Measurements from ENCODE around the gene C1QTNF6. TPM values are rescaled to one million over a fixed set of nuclear protein-coding genes. Genes with fewer than 3 reads are reported as not detected.

Gene C1QTNF6
- total and polyA plus RNA-seq, 4 experiments from 2014 or later = 0.49 to 24.8 (median 12.0) TPM

DNA sequence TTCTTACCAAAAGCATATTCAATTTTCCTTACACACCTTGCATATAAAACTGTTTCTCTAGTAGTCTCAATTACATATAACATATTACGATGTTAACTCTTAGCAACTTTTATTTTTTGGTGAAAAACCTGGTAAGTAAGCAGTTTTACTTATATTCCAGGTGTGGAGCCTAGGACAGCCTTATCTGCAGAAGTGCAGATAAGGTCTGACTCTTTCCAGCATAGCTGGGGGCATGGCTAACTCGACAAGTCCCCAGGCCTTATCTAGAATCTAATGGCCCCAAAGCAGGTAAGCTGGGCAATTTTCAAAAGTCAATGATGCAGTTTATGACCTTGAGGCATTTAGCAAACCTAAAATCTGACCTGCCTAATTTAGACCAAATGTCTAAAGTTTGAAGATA, 4.2 kb upstream of the C1QTNF6 start:
- intact Hi-C loops (cut with micrococcal nuclease) = loop anchor here (10.0 kb wide), 1 partner anchor 337 kb away; no protein-coding TSS in a partner anchor
- Histone ChIP-seq H3K27ac (ENCODE audit: low read depth, low read length) (no peak overlapping the region), H3K27me3 (ENCODE audit: insufficient read depth, low read length) (no peaks in the 10 kb centered on the region), H3K4me3 (ENCODE audit: low read length in 2 of 2) (no peak overlapping the region), H3K36me3 (ENCODE audit: insufficient read depth, low read length) (no peaks in the 10 kb centered on the region), H3K4me1 (ENCODE audit: insufficient read depth, low read length) (peaks cover 53% of the 10 kb centered on the region), H3K9me3 (ENCODE audit: control insufficient read depth in 1 of 2, low read length in 2 of 2) (no peaks in the 10 kb centered on the region)
- Mint-ChIP-seq H3K4me3 (no peak overlapping the region), H3K27me3 (no peaks in the 10 kb centered on the region), H3K9me3 (no peaks in the 10 kb centered on the region), H3K4me1 (peaks cover 14 to 55% (median 33%) of the 10 kb centered on the region in 4 donors), H3K27ac (peak overlapping the region in 1 of 7 donors; percentile 42), H3K36me3 (no peaks in the 10 kb centered on the region)
- ChIA-PET POLR2A (ENCODE audit: partially characterized antibody) (interaction anchor here (0.8 to 3.6 kb wide), 6 partner anchors 8 to 50 kb away, joined by 3 to 18 read pairs (median 7); partner anchors contain the start of gene IL2RB), CTCF (ENCODE audit: partially characterized antibody) (interaction anchor here (1.3 to 2.2 kb wide), 5 partner anchors 25 to 114 kb away, joined by 3 to 8 read pairs (median 5); no protein-coding TSS in a partner anchor)
- DNase-seq = no peak

DNA sequence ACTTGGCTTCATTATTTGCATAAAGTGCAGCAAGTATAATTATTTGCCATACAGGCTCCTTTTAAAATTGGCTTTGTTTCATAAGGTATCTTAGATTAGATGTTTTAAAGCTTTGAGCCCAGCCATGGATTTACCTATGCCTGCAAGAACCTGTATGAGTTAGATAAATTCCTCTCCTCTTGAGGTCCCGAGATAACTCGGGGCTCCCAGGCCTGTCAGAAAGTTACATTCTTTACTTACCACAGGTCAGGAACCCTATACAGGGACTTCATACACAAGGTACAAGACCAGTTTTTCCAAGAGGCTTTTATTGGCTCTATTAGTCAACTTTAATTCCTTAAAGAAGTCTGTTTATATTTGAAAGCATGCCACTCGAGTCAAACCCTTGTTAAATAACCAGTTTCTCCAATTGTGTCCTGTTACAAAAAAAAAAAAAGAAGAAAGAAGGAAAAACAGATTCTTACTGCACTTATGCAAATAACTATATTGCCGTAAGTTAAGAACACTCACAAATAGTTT, 2.3 kb upstream of the C1QTNF6 start:
- no peaks in the 10 kb centered on the region for H3K27me3 ChIP-seq (ENCODE audit: insufficient read depth, low read length)
- no peaks in the 10 kb centered on the region for H3K27me3 Mint-ChIP-seq
- H3K4me1 ChIP-seq (ENCODE audit: insufficient read depth, low read length) = peaks cover 64% of the 10 kb centered on the region
- intact Hi-C loops (cut with micrococcal nuclease) = loop anchor here (10.0 kb wide), 1 partner anchor 336 kb away; no protein-coding TSS in a partner anchor
- H3K36me3 Mint-ChIP-seq = no peaks in the 10 kb centered on the region
- H3K4me3 Mint-ChIP-seq = no peak overlapping the region
- no peaks in the 10 kb centered on the region for H3K9me3 Mint-ChIP-seq
- H3K27ac Mint-ChIP-seq = no peak overlapping the region
- no peak overlapping the region for H3K27ac ChIP-seq (ENCODE audit: low read depth, low read length)
- DNase-seq = no peak
- H3K4me3 ChIP-seq (ENCODE audit: low read length in 2 of 2) = no peak overlapping the region
- H3K9me3 ChIP-seq (ENCODE audit: control insufficient read depth in 1 of 2, low read length in 2 of 2) = no peaks in the 10 kb centered on the region
- H3K4me1 Mint-ChIP-seq = peaks cover 27 to 68% (median 44%) of the 10 kb centered on the region in 4 donors
- no peaks in the 10 kb centered on the region for H3K36me3 ChIP-seq (ENCODE audit: insufficient read depth, low read length)
- CTCF ChIA-PET (ENCODE audit: partially characterized antibody) = interaction anchor here (0.8 to 2.3 kb wide), 2 partner anchors 9 to 112 kb away, joined by 3 to 10 read pairs; no protein-coding TSS in a partner anchor
- POLR2A ChIA-PET (ENCODE audit: partially characterized antibody) = interaction anchor here (0.6 to 1.7 kb wide), 2 partner anchors 26 to 42 kb away, joined by 3 to 5 read pairs; no protein-coding TSS in a partner anchor

GRCh38 chr22:37188901-37189466, 937 bp upstream of the C1QTNF6 start:
- intact Hi-C loops (cut with micrococcal nuclease) = no loop called here
- Histone ChIP-seq H3K4me1 (ENCODE audit: insufficient read depth, low read length) (peaks cover 67% of the 10 kb centered on the region), H3K36me3 (ENCODE audit: insufficient read depth, low read length) (no peaks in the 10 kb centered on the region), H3K27ac (ENCODE audit: low read depth, low read length) (no peak overlapping the region), H3K9me3 (ENCODE audit: control insufficient read depth in 1 of 2, low read length in 2 of 2) (no peaks in the 10 kb centered on the region), H3K4me3 (ENCODE audit: low read length in 2 of 2) (no peak overlapping the region), H3K27me3 (ENCODE audit: insufficient read depth, low read length) (no peaks in the 10 kb centered on the region)
- DNase-seq = no peak
- H3K4me3 Mint-ChIP-seq = peak overlapping the region in 2 of 8 donors; percentile 15 to 43
- no peaks in the 10 kb centered on the region for H3K36me3 Mint-ChIP-seq
- peak overlapping the region in 1 of 7 donors; percentile 18 for H3K27ac Mint-ChIP-seq
- H3K27me3 Mint-ChIP-seq = no peaks in the 10 kb centered on the region
- peaks cover 26 to 63% (median 43%) of the 10 kb centered on the region in 4 donors for H3K4me1 Mint-ChIP-seq
- H3K9me3 Mint-ChIP-seq = no peaks in the 10 kb centered on the region
- ChIA-PET POLR2A (ENCODE audit: partially characterized antibody) (interaction anchor here (1.7 kb wide), 1 partner anchor 40 kb away, joined by 5 read pairs; no protein-coding TSS in a partner anchor), CTCF (ENCODE audit: partially characterized antibody) (interaction anchor here (2.3 kb wide), 1 partner anchor 11 kb away, joined by 10 read pairs; no protein-coding TSS in a partner anchor)

DNA sequence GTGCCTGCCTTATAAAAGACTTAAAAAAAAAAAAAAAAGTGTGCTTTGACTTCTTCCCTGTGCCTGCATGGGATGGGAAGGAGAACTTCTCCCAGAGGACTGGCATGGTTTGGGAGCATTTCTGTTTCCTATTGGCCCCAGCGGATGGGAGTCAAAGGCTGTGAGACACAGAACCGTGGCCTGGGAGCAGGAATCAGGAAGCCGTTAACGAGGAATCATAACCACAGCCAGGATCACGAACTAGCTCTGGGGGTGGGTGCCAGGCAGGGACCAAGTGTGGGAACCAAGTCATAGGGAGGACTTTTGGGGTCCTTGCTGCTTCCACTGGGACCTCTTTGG, 526 bp downstream of the C1QTNF6 start:
- peaks cover 61% of the 10 kb centered on the region for H3K4me1 ChIP-seq (ENCODE audit: insufficient read depth, low read length)
- Mint-ChIP-seq H3K27ac (peak overlapping the region in 2 of 7 donors; percentile 32 to 74), H3K9me3 (no peaks in the 10 kb centered on the region), H3K36me3 (no peaks in the 10 kb centered on the region), H3K27me3 (no peaks in the 10 kb centered on the region), H3K4me1 (peaks cover 24 to 57% (median 38%) of the 10 kb centered on the region in 4 donors), H3K4me3 (peak overlapping the region in 4 of 8 donors; percentile 14 to 29 (median 24))
- no peak for DNase-seq
- no peaks in the 10 kb centered on the region for H3K9me3 ChIP-seq (ENCODE audit: control insufficient read depth in 1 of 2, low read length in 2 of 2)
- ChIA-PET CTCF (ENCODE audit: partially characterized antibody) (interaction anchor here (1.0 to 1.5 kb wide), 2 partner anchors 10 to 210 kb away, joined by 3 to 6 read pairs; no protein-coding TSS in a partner anchor), POLR2A (ENCODE audit: partially characterized antibody) (interaction anchor here (1.8 to 3.4 kb wide), 7 partner anchors 10 to 65 kb away, joined by 6 to 26 read pairs (median 9); partner anchors contain the start of genes IL2RB and RAC2)
- intact Hi-C loops (cut with micrococcal nuclease) = loop anchor here (2.0 kb wide), 1 partner anchor 25 kb away; no protein-coding TSS in a partner anchor
- no peaks in the 10 kb centered on the region for H3K27me3 ChIP-seq (ENCODE audit: insufficient read depth, low read length)
- no peaks in the 10 kb centered on the region for H3K36me3 ChIP-seq (ENCODE audit: insufficient read depth, low read length)
- no peak overlapping the region for H3K4me3 ChIP-seq (ENCODE audit: low read length in 2 of 2)
- no peak overlapping the region for H3K27ac ChIP-seq (ENCODE audit: low read depth, low read length)

GRCh38 chr22:37186997-37187522, 987 bp downstream of the C1QTNF6 start:
- Histone ChIP-seq H3K9me3 (ENCODE audit: control insufficient read depth in 1 of 2, low read length in 2 of 2) (no peaks in the 10 kb centered on the region), H3K4me3 (ENCODE audit: low read length in 2 of 2) (no peak overlapping the region), H3K27me3 (ENCODE audit: insufficient read depth, low read length) (no peaks in the 10 kb centered on the region), H3K36me3 (ENCODE audit: insufficient read depth, low read length) (no peaks in the 10 kb centered on the region), H3K4me1 (ENCODE audit: insufficient read depth, low read length) (peaks cover 61% of the 10 kb centered on the region), H3K27ac (ENCODE audit: low read depth, low read length) (no peak overlapping the region)
- intact Hi-C loops (cut with micrococcal nuclease) = loop anchor here (2.0 kb wide), 1 partner anchor 24 kb away; no protein-coding TSS in a partner anchor
- H3K27me3 Mint-ChIP-seq = no peaks in the 10 kb centered on the region
- no peak for DNase-seq
- ChIA-PET POLR2A (ENCODE audit: partially characterized antibody) (interaction anchor here (0.8 to 3.4 kb wide), 13 partner anchors 8 to 66 kb away, joined by 3 to 26 read pairs (median 6); partner anchors contain the start of genes IL2RB and RAC2), CTCF (ENCODE audit: partially characterized antibody) (interaction anchor here (0.6 to 1.5 kb wide), 4 partner anchors 11 to 209 kb away, joined by 3 to 6 read pairs (median 4); no protein-coding TSS in a partner anchor)
- H3K9me3 Mint-ChIP-seq = no peaks in the 10 kb centered on the region
- H3K36me3 Mint-ChIP-seq = no peaks in the 10 kb centered on the region
- peak overlapping the region in 5 of 7 donors; percentile 73 to 95 (median 92) for H3K27ac Mint-ChIP-seq
- peaks cover 24 to 56% (median 38%) of the 10 kb centered on the region in 4 donors for H3K4me1 Mint-ChIP-seq
- peak overlapping the region in 3 of 8 donors; percentile 79 to 87 (median 83) for H3K4me3 Mint-ChIP-seq

- Mint-ChIP-seq H3K36me3 (peaks cover 0 to 2% of the 10 kb centered on the region in 2 donors), H3K27me3 (no peaks in the 10 kb centered on the region), H3K4me3 (peak overlapping the region; percentile 74 to 87 (median 80)), H3K27ac (peak overlapping the region; percentile 73 to 95 (median 85)), H3K9me3 (no peaks in the 10 kb centered on the region), H3K4me1 (peaks cover 24 to 56% (median 40%) of the 10 kb centered on the region in 4 donors)
- Histone ChIP-seq H3K36me3 (ENCODE audit: insufficient read depth, low read length) (no peaks in the 10 kb centered on the region), H3K27ac (ENCODE audit: low read depth, low read length) (peak overlapping the region; percentile 31), H3K27me3 (ENCODE audit: insufficient read depth, low read length) (no peaks in the 10 kb centered on the region), H3K4me3 (ENCODE audit: low read length in 2 of 2) (peak overlapping the region in 1 of 2 donors; percentile 1), H3K9me3 (ENCODE audit: control insufficient read depth in 1 of 2, low read length in 2 of 2) (no peaks in the 10 kb centered on the region), H3K4me1 (ENCODE audit: insufficient read depth, low read length) (peaks cover 61% of the 10 kb centered on the region)
- intact Hi-C loops (cut with micrococcal nuclease) = loop anchor here (2.0 kb wide), 1 partner anchor 24 kb away; no protein-coding TSS in a partner anchor
- DNase-seq = peak; percentile 68 to 79 (median 76)
- CTCF ChIA-PET (ENCODE audit: partially characterized antibody) = interaction anchor here (0.6 to 1.5 kb wide), 4 partner anchors 11 to 209 kb away, joined by 3 to 6 read pairs (median 4); no protein-coding TSS in a partner anchor
- POLR2A ChIA-PET (ENCODE audit: partially characterized antibody) = interaction anchor here (0.8 to 3.4 kb wide), 14 partner anchors 9 to 65 kb away, joined by 3 to 26 read pairs (median 6); partner anchors contain the start of genes IL2RB and RAC2
These were observed 1.6 kb downstream of the C1QTNF6 start for GRCh38 chr22:37186228-37186996.

All from CD4-positive, alpha-beta memory T cell (primary cell).